Loucy (cell line): ENCODE measurements around the gene SDK2.

Experiments
- H2AFZ ChIP-seq: fragments of 200-600 bp; sonication (generic); 2 replicates; pipeline ENCODE4 v1.6.0; 2016; ENCODE audit warnings: antibody characterized with exemption, mild to moderate bottlenecking, low read length, moderate library complexity
- H3F3A ChIP-seq: fragments of 200-600 bp; 2 replicates; pipeline ENCODE4 v1.6.0; 2016; ENCODE audit warnings: antibody characterized with exemption, low read depth, mild to moderate bottlenecking
- H3K27me3 ChIP-seq: fragments of 200-600 bp; sonication (generic); 2 replicates; pipeline ENCODE4 v1.6.1; 2014; ENCODE audit warnings: low read length, mild to moderate bottlenecking; ENCODE audit not compliant: insufficient read depth, poor library complexity, severe bottlenecking
- H3K36me3 ChIP-seq: fragments of 200-600 bp; sonication (generic); 2 replicates; pipeline ENCODE4 v1.6.1; 2016; ENCODE audit warnings: low read length; ENCODE audit not compliant: insufficient read depth
- H3K4me1 ChIP-seq: fragments of 200-600 bp; sonication (generic); 2 replicates; pipeline ENCODE4 v1.5.1; 2014; ENCODE audit warnings: low read length, mild to moderate bottlenecking; ENCODE audit not compliant: insufficient read depth, poor library complexity, severe bottlenecking
- H3K4me2 ChIP-seq: fragments of 200-600 bp; sonication (generic); 2 replicates; pipeline ENCODE4 v1.6.0; 2014; ENCODE audit warnings: antibody characterized with exemption, low read length, low read depth, mild to moderate bottlenecking; ENCODE audit not compliant: poor library complexity, severe bottlenecking
- H3K4me3 ChIP-seq: fragments of 200-600 bp; sonication (generic); 2 replicates; pipeline ENCODE4 v1.5.1; 2014; ENCODE audit warnings: low read length, mild to moderate bottlenecking, mixed read lengths; ENCODE audit not compliant: poor library complexity, severe bottlenecking
- H3K79me2 ChIP-seq: fragments of 200-600 bp; sonication (generic); 2 replicates; pipeline ENCODE4 v1.6.1; 2014; ENCODE audit warnings: low read length; ENCODE audit not compliant: insufficient read depth
- H3K9ac ChIP-seq: fragments of 200-600 bp; sonication (generic); 2 replicates; pipeline ENCODE4 v1.6.0; 2014; ENCODE audit warnings: mild to moderate bottlenecking, low read depth, low read length, moderate library complexity; ENCODE audit not compliant: poor library complexity, severe bottlenecking
- H3K9me2 ChIP-seq: fragments of 200-600 bp; sonication (generic); replicated peaks from 2 replicates; pipeline ENCODE4 v1.6.1; 2016; ENCODE audit warnings: low read depth, low read length, mixed read lengths
- H3K9me3 ChIP-seq: fragments of 200-600 bp; sonication (generic); 2 replicates; pipeline ENCODE4 v1.6.1; 2014; ENCODE audit warnings: mild to moderate bottlenecking, antibody characterized with exemption, low read length, low read depth; ENCODE audit not compliant: insufficient read depth
- H4K20me1 ChIP-seq: fragments of 200-600 bp; sonication (generic); 2 replicates; pipeline ENCODE4 v1.6.0; 2014; ENCODE audit warnings: antibody characterized with exemption, low read length, mild to moderate bottlenecking; ENCODE audit not compliant: insufficient read depth, poor library complexity, severe bottlenecking
- CTCF ChIP-seq: fragments of 200-600 bp; sonication (generic); conservative IDR thresholded peaks from 2 replicates; pipeline ENCODE4 v1.5.1; 2014; ENCODE audit warnings: mild to moderate bottlenecking, antibody characterized with exemption, low read length
- EZH2phosphoT487 ChIP-seq: fragments of 200-600 bp; IDR thresholded peaks from 2 replicates; pipeline ENCODE4 v1.6.1; 2018; ENCODE audit warnings: antibody characterized with exemption, mild to moderate bottlenecking, moderate library complexity, borderline replicate concordance

Gene SDK2

GRCh38 chr17:73419881-73420280, 224.4 kb downstream of the SDK2 start:
- H3K4me2 ChIP-seq: no peak overlapping the region
- no peaks in the 10 kb centered on the region for H3K9me2 ChIP-seq
- H4K20me1 ChIP-seq: no peaks in the 10 kb centered on the region
- no peaks in the 10 kb centered on the region for H3F3A ChIP-seq
- TF ChIP-seq CTCF: no peak
- no peak for TF ChIP-seq EZH2phosphoT487
- H2AFZ ChIP-seq: no peak overlapping the region
- no peak overlapping the region for H3K9ac ChIP-seq
- no peaks in the 10 kb centered on the region for H3K79me2 ChIP-seq
- no peaks in the 10 kb centered on the region for H3K9me3 ChIP-seq
- H3K4me3 ChIP-seq: no peak overlapping the region
- H3K27me3 ChIP-seq: no peaks in the 10 kb centered on the region
- peaks cover 57% of the 10 kb centered on the region; the same call in 1 of the 2 replicates for H3K36me3 ChIP-seq
- no peaks in the 10 kb centered on the region for H3K4me1 ChIP-seq

- no peaks in the 10 kb centered on the region for H4K20me1 ChIP-seq
- no peak overlapping the region for H3K9ac ChIP-seq
- no peak for TF ChIP-seq CTCF
- no peak for TF ChIP-seq EZH2phosphoT487
- H3K36me3 ChIP-seq: peaks cover 57% of the 10 kb centered on the region; the same call in 1 of the 2 replicates
- H3K79me2 ChIP-seq: no peaks in the 10 kb centered on the region
- H3K27me3 ChIP-seq: no peaks in the 10 kb centered on the region
- H3K4me3 ChIP-seq: no peak overlapping the region
- no peaks in the 10 kb centered on the region for H3K9me3 ChIP-seq
- no peaks in the 10 kb centered on the region for H3F3A ChIP-seq
- no peaks in the 10 kb centered on the region for H3K9me2 ChIP-seq
- H3K4me1 ChIP-seq: no peaks in the 10 kb centered on the region
- H2AFZ ChIP-seq: no peak overlapping the region
- H3K4me2 ChIP-seq: no peak overlapping the region
Observed at GRCh38 chr17:73419051-73419450, 225.2 kb downstream of the SDK2 start.

- Histone ChIP-seq H4K20me1 (no peaks in the 10 kb centered on the region), H3K36me3 (peaks cover 38% of the 10 kb centered on the region; the same call in 1 of the 2 replicates), H3K9me3 (no peaks in the 10 kb centered on the region), H3F3A (no peaks in the 10 kb centered on the region), H3K4me3 (no peak overlapping the region), H3K27me3 (no peaks in the 10 kb centered on the region), H3K9ac (no peak overlapping the region), H3K4me2 (no peak overlapping the region), H3K4me1 (no peaks in the 10 kb centered on the region), H3K79me2 (no peaks in the 10 kb centered on the region), H2AFZ (no peak overlapping the region), H3K9me2 (no peaks in the 10 kb centered on the region)
- no peak for TF ChIP-seq CTCF
- TF ChIP-seq EZH2phosphoT487: no peak
Observed at GRCh38 chr17:73415782-73416181, 228.5 kb downstream of the SDK2 start.
